GM21786 (cell line): ENCODE data around the gene THAP5.

Experiments used
- ATAC-seq: cut with Tn5 transposase; IDR thresholded peaks from one replicate; pipeline ENCODE4 v1.9.1; 2021; ENCODE audit not compliant: unreplicated experiment

The THAP5 gene

GRCh38 chr7:108535744-108536143 lies 33.8 kb downstream of the THAP5 start:
- ATAC-seq: no peak

- ATAC-seq: no peak
Observed at GRCh38 chr7:108535257-108535656, 34.2 kb downstream of the THAP5 start.

- ATAC-seq: no peak
Observed at GRCh38 chr7:108533712-108534111, 35.8 kb downstream of the THAP5 start.

GRCh38 chr7:108529341-108529740 lies 40.2 kb downstream of the THAP5 start:
- no peak for ATAC-seq

GRCh38 chr7:108528183-108528712 lies 41.3 kb downstream of the THAP5 start:
- no peak for ATAC-seq

GRCh38 chr7:108526768-108527017 lies 42.8 kb downstream of the THAP5 start:
- no peak for ATAC-seq

GRCh38 chr7:108525985-108526767 lies 43.3 kb downstream of the THAP5 start, which contains the start of gene PNPLA8:
PNPLA8 (minus strand) TSS chr7:108526135; CDS start chr7:108515491, 10,644 bp downstream.
- peak; percentile 87 for ATAC-seq

GRCh38 chr7:108525327-108525984 lies 44.0 kb downstream of the THAP5 start:
- ATAC-seq: peak; percentile 50

GRCh38 chr7:108522780-108523179 lies 46.7 kb downstream of the THAP5 start:
- ATAC-seq: no peak

GRCh38 chr7:108517951-108518350 lies 51.6 kb downstream of the THAP5 start:
- no peak for ATAC-seq

- ATAC-seq: no peak
Observed at GRCh38 chr7:108515630-108516029, 53.9 kb downstream of the THAP5 start.

GRCh38 chr7:108515013-108515412 lies 54.5 kb downstream of the THAP5 start:
- no peak for ATAC-seq
